ENCODE measurements around the gene MACO1.

GRCh38 chr1:25392841-25393240 lies 37.9 kb upstream of the MACO1 start:
- no peak for TF ChIP-seq CTCF (IDR thresholded peaks at IDR 0.05 in 2 of 3, conservative IDR thresholded peaks at IDR 0.05 in 1 of 3; ENCODE audit: borderline replicate concordance in 1 of 3, insufficient read depth in 1 of 3, low read depth in 2 of 3, low read length in 2 of 3)
- no peak for TF ChIP-seq POLR2AphosphoS5 (IDR thresholded peaks at IDR 0.05; ENCODE audit: low read depth, low read length)
- no peak for TF ChIP-seq EGR1 (IDR thresholded peaks at IDR 0.05; ENCODE audit: low read depth)
- no peak for TF ChIP-seq ZNF274 (IDR thresholded peaks at IDR 0.05; ENCODE audit: low read depth, low read length)
- TF ChIP-seq POLR2A (IDR thresholded peaks at IDR 0.05; ENCODE audit: borderline replicate concordance, extremely low read depth, insufficient read depth, insufficient read length): no peak
- no peak for TF ChIP-seq RAD21 (IDR thresholded peaks at IDR 0.05; ENCODE audit: low read depth)
- no peak for TF ChIP-seq CEBPB (IDR thresholded peaks at IDR 0.05; ENCODE audit: low read depth)
- TF ChIP-seq MAX (IDR thresholded peaks at IDR 0.05): no peak
- no peak for TF ChIP-seq SRF (IDR thresholded peaks at IDR 0.05; ENCODE audit: low read depth)
- no peak for TF ChIP-seq YY1 (IDR thresholded peaks at IDR 0.05; ENCODE audit: extremely low read depth, insufficient replicate concordance, low read depth, low read length)
- no peak for TF ChIP-seq EZH2phosphoT487 (IDR thresholded peaks at IDR 0.05; ENCODE audit: borderline replicate concordance)
- no peak for TF ChIP-seq SIN3A (IDR thresholded peaks at IDR 0.05; ENCODE audit: low read depth)
